Erythroblast (primary cell): Measurements from ENCODE around the gene HOMEZ.

ENCODE experiments used
- GATA1 ChIP-seq: IDR thresholded peaks from 2 replicates; pipeline ENCODE4 v1.6.1; 2011; ENCODE audit warnings: low read depth, mild to moderate bottlenecking, control low read depth, low read length, moderate library complexity
- POLR2A ChIP-seq: IDR thresholded peaks from 2 replicates; pipeline ENCODE4 v1.6.1; 2011; ENCODE audit warnings: mild to moderate bottlenecking, low read length

GRCh38 chr14:23259426-23259825 is 26.5 kb downstream of the HOMEZ start:
- TF ChIP-seq POLR2A (no peak), GATA1 (no peak)
